Measurements from ENCODE around the gene INHBE. TPM values are rescaled to one million over a fixed set of nuclear protein-coding genes. Genes with fewer than 3 reads are reported as not detected.

The INHBE gene
- total RNA-seq, 2 experiments from 2014 or later = not detected

- Histone ChIP-seq H3K9me3 (ENCODE audit: control insufficient read depth in 1 of 2, insufficient read depth in 1 of 2, low read length in 2 of 2) (no peaks in the 10 kb centered on the region), H3K36me3 (ENCODE audit: insufficient read depth, low read length) (peaks cover 55% of the 10 kb centered on the region), H3K4me3 (ENCODE audit: low read length) (no peak overlapping the region), H3K27me3 (ENCODE audit: control insufficient read depth in 1 of 2, insufficient read depth in 2 of 2, low read length in 2 of 2) (no peaks in the 10 kb centered on the region), H3K27ac (ENCODE audit: low read depth in 1 of 2, low read length in 2 of 2) (no peak overlapping the region), H3K4me1 (ENCODE audit: insufficient read depth, low read length) (no peaks in the 10 kb centered on the region)
- no peak for TF ChIP-seq CTCF (IDR thresholded peaks at IDR 0.05)
- peak overlapping the region; percentile 2 for H3K27ac Mint-ChIP-seq
- POLR2A ChIA-PET = interaction anchor here (0.7 kb wide), 2 partner anchors 20 to 94 kb away, joined by 3 read pairs; partner anchors contain the start of gene PIP4K2C
- no peak overlapping the region for H3K4me3 Mint-ChIP-seq
- H3K36me3 Mint-ChIP-seq (ENCODE audit: low read depth) = peaks cover 73% of the 10 kb centered on the region
- no peaks in the 10 kb centered on the region for H3K27me3 Mint-ChIP-seq
- intact Hi-C loops (cut with DNase I, micrococcal nuclease) = no loop called here
- CTCF ChIA-PET = interaction anchor here (0.9 kb wide), 1 partner anchor 38 kb away, joined by 3 read pairs; the partner anchor contains the start of gene GLI1
- DNase-seq (no peak), ATAC-seq (ENCODE audit: poor library complexity) (no peak)
- H3K4me1 Mint-ChIP-seq (ENCODE audit: low read depth) = peaks cover 14% of the 10 kb centered on the region
- H3K9me3 Mint-ChIP-seq = no peaks in the 10 kb centered on the region
These were observed 42.4 kb downstream of the INHBE start for GRCh38 chr12:57497223-57498131.

GRCh38 chr12:57498132-57498502 lies 43.0 kb downstream of the INHBE start:
- Mint-ChIP-seq H3K9me3 (no peaks in the 10 kb centered on the region), H3K27me3 (no peaks in the 10 kb centered on the region), H3K36me3 (ENCODE audit: low read depth) (peaks cover 71% of the 10 kb centered on the region), H3K4me1 (ENCODE audit: low read depth) (peaks cover 9% of the 10 kb centered on the region), H3K4me3 (no peak overlapping the region), H3K27ac (no peak overlapping the region)
- ATAC-seq (ENCODE audit: poor library complexity) (no peak), DNase-seq (no peak)
- Histone ChIP-seq H3K27me3 (ENCODE audit: control insufficient read depth in 1 of 2, insufficient read depth in 2 of 2, low read length in 2 of 2) (no peaks in the 10 kb centered on the region), H3K36me3 (ENCODE audit: insufficient read depth, low read length) (peaks cover 53% of the 10 kb centered on the region), H3K4me3 (ENCODE audit: low read length) (no peak overlapping the region), H3K9me3 (ENCODE audit: control insufficient read depth in 1 of 2, insufficient read depth in 1 of 2, low read length in 2 of 2) (no peaks in the 10 kb centered on the region), H3K4me1 (ENCODE audit: insufficient read depth, low read length) (no peaks in the 10 kb centered on the region), H3K27ac (ENCODE audit: low read depth in 1 of 2, low read length in 2 of 2) (no peak overlapping the region)
- CTCF ChIA-PET = interaction anchor here (0.9 kb wide), 1 partner anchor 39 kb away, joined by 3 read pairs; the partner anchor contains the start of gene GLI1
- intact Hi-C loops (cut with DNase I, micrococcal nuclease) = no loop called here
- POLR2A ChIA-PET = no interaction called here
- no peak for TF ChIP-seq CTCF (IDR thresholded peaks at IDR 0.05)

- peaks cover 75% of the 10 kb centered on the region for H3K36me3 Mint-ChIP-seq (ENCODE audit: low read depth)
- intact Hi-C loops (cut with DNase I, micrococcal nuclease) = no loop called here
- no peak overlapping the region for H3K4me3 ChIP-seq (ENCODE audit: low read length)
- H3K4me3 Mint-ChIP-seq = no peak overlapping the region
- H3K27me3 ChIP-seq (ENCODE audit: control insufficient read depth in 1 of 2, insufficient read depth in 2 of 2, low read length in 2 of 2) = no peaks in the 10 kb centered on the region
- no peaks in the 10 kb centered on the region for H3K4me1 ChIP-seq (ENCODE audit: insufficient read depth, low read length)
- no peaks in the 10 kb centered on the region for H3K27me3 Mint-ChIP-seq
- H3K36me3 ChIP-seq (ENCODE audit: insufficient read depth, low read length) = peaks cover 53% of the 10 kb centered on the region
- H3K27ac ChIP-seq (ENCODE audit: low read depth in 1 of 2, low read length in 2 of 2) = no peak overlapping the region
- no peaks in the 10 kb centered on the region for H3K9me3 Mint-ChIP-seq
- DNase-seq = no peak
- ATAC-seq (ENCODE audit: poor library complexity) = no peak
- no peaks in the 10 kb centered on the region for H3K9me3 ChIP-seq (ENCODE audit: control insufficient read depth in 1 of 2, insufficient read depth in 1 of 2, low read length in 2 of 2)
- peak overlapping the region; percentile 9 for H3K27ac Mint-ChIP-seq
- TF ChIP-seq CTCF (IDR thresholded peaks at IDR 0.05) = no peak
- ChIA-PET POLR2A (interaction anchor here (0.7 kb wide), 1 partner anchor 22 kb away, joined by 3 read pairs; no protein-coding TSS in a partner anchor), CTCF (interaction anchor here (1.4 kb wide), 1 partner anchor 39 kb away, joined by 5 read pairs; the partner anchor contains the start of gene GLI1)
- H3K4me1 Mint-ChIP-seq (ENCODE audit: low read depth) = peaks cover 9% of the 10 kb centered on the region
These were observed 43.5 kb downstream of the INHBE start for GRCh38 chr12:57498571-57498970.

Measured in CD4-positive, alpha-beta T cell (primary cell).